Transverse colon (tissue), 4 donors: ENCODE measurements around the gene RPRD2. TPM values are rescaled to one million over a fixed set of nuclear protein-coding genes. Genes with fewer than 3 reads are reported as not detected.
"Not testable (repeated sequence)": the region's sequence is repeated elsewhere in the genome, so short reads cannot be mapped to it uniquely, and the experiment has no call there.

Source experiments
- DNase-seq: peaks from one replicate; pipeline ENCODE4 v3.0.0-alpha.2; 2019
- H3K27ac ChIP-seq, 4 donors: fragments of 200-600 bp; sonication (generic); 2 replicates each; pipeline ENCODE4 v1.5.1; 2016 to 2018; ENCODE audit warnings: inconsistent platforms in 4 of 4
- H3K27me3 ChIP-seq: fragments of 200-600 bp; sonication (generic); 2 replicates; pipeline ENCODE4 v1.5.1; 2017; ENCODE audit warnings: inconsistent platforms
- H3K36me3 ChIP-seq, 4 donors: fragments of 200-600 bp; sonication (generic); 2 replicates each; pipeline ENCODE4 v1.5.1; 2017 to 2019; ENCODE audit warnings: inconsistent platforms in 4 of 4
- H3K4me1 ChIP-seq, 4 donors: fragments of 200-600 bp; sonication (generic); 2 replicates each; pipeline ENCODE4 v1.5.1; 2017 to 2020; ENCODE audit warnings: inconsistent platforms in 4 of 4
- H3K4me3 ChIP-seq, 4 donors: fragments of 200-600 bp; sonication (generic); 1 replicate in 1 of 4; 2 replicates in 3 of 4; pipeline versions ENCODE4 v1.5.1 to v1.6.1; 2017 to 2019; ENCODE audit warnings: inconsistent platforms in 4 of 4
- H3K9me3 ChIP-seq, 2 donors: fragments of 200-600 bp; sonication (generic); 2 replicates each; pipeline ENCODE4 v1.5.1; 2017 to 2019; ENCODE audit warnings: inconsistent platforms in 2 of 2
- CTCF ChIP-seq, 5 experiments: fragments of 200-600 bp in 3 of 5; fragments of 450-650 bp in 2 of 5; sonication (generic) in 3 of 5; IDR thresholded peaks; 1 replicate in 2 of 5; 2 replicates in 3 of 5; pipeline ENCODE4 v1.5.1; 2016 to 2017; ENCODE audit warnings: antibody characterized with exemption in 5 of 5, inconsistent platforms in 3 of 5, mild to moderate bottlenecking in 2 of 5, moderate library complexity in 1 of 5
- EP300 ChIP-seq: sonication (generic); formaldehyde crosslinking; IDR thresholded peaks from one replicate; pipeline ENCODE4 v1.6.1; 2017; ENCODE audit warnings: antibody characterized with exemption, low read depth
- POLR2A ChIP-seq: fragments of 450-650 bp; IDR thresholded peaks from one replicate; pipeline ENCODE4 v1.6.1; 2016; ENCODE audit warnings: antibody characterized with exemption, mild to moderate bottlenecking, moderate library complexity
- POLR2AphosphoS5 ChIP-seq, 3 donors: sonication (generic); formaldehyde crosslinking; IDR thresholded peaks; one replicate each; pipeline ENCODE4 v1.6.1; 2016; ENCODE audit warnings: antibody characterized with exemption in 3 of 3
- WGBS, 2 donors: methylation state at CpG; one replicate each; pipeline ENCODE4 v1.1.5; 2018; ENCODE audit warnings: low coverage in 1 of 2; 5-methylcytosine and 5-hydroxymethylcytosine counted together
- in situ Hi-C, 4 donors: fragments of 200-750 bp; cut with MboI; loops; one replicate each; pipeline versions ENCODE4 v1.15.0 to v1.15.1; 2017; ENCODE audit warnings: low sequenced_read_pairs in 3 of 4, low pct_ligation_motif_present in 1 of 4, low pct_unique_long_range_greater_than_20kb in 1 of 4
- intact Hi-C: fragments of 100-400 bp; cut with DNase I; formaldehyde crosslinking; loops from one replicate; pipeline ENCODE4 v1.15.1; 2023; ENCODE audit warnings: low total_unique reads
- total RNA-seq, 4 donors: library from RNA; depleted of rRNA; stranded (reverse); fragments of >200 nt; gene quantifications; one replicate each; pipeline ENCODE4 v1.1.0, GENCODE V29; 2016

The RPRD2 gene
- 10 to 100 TPM; 18.7 to 36.4 (median 26.1) TPM for total RNA-seq

DNA sequence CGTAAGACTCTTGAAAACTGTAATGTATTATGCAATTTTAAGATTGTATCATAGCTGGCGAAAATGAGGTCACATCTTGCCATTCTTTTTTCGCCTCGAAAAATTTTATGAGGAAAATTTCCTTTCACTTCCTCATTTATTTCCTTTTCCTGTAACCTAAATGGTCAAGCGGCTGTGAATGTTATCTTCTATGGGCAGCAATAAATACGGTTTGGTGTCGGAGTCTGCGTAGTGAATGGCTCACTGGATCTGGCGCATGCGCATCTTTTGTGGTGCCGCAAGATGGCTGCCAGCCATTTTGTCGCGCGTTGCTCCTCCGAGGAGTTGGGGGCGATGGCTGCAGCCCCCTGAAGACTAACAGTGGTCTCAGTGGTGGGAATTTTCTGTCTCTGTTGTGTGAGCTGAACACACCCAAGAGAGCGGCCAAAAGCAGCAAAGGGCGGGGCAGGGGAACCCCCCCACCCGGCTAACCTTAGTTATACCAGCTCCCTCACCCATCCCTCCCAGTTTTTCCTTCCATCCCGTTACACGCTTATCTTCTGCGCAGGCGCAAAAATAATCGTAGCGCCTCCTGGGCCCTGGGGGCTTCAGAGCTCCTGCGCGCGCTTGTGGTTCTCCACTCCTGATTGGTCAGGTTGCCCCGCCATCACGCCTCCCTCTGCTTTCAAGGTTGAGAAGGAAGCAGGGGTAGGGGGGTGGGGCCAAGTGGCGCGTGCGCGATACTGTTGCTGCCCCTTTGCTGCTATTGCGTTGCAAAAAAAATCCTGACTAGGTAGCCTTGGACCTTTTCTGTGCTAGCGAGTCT is at the start of gene RPRD2:
Gene RPRD2 (plus strand): TSS at position 722 of the 805 bp plus-strand sequence. CDS start 568 bp downstream, outside the sequence.
- intact Hi-C loops = no loop called here

DNA sequence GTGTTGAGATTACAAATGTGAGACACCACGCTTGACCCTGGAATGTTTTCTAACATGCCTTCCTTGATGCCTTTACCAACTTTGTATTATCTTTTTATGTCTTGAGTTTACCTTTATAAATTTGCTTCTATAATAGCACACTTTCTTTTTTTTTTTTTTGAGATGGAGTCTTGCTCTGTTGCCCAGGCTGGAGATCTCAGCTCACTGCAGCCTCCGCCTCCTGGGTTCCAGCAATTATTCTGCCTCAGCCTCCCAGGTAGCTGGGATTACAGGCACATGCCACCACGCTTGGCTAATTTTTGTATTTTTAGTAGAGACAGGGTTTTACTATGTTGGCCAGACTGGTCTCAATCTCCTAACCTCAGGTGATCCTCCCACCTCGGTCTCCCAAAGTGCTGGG is 49.3 kb upstream of the RPRD2 start:
- H3K4me1 ChIP-seq, H3K4me3 ChIP-seq, H3K36me3 ChIP-seq, DNase-seq, H3K27me3 ChIP-seq, intact Hi-C loops, in situ Hi-C loops, H3K9me3 ChIP-seq, H3K27ac ChIP-seq: not testable (repeated sequence)
- WGBS, 2 donors = 92 to 96% methylated on average over 4 of the region's 4 CpGs

More for the DNA sequence above, at the start of gene RPRD2:
- DNase-seq = peak; percentile 99
- in situ Hi-C loops = no loop called here
- 0% methylated on average over 8 to 36 of the region's 36 CpGs for WGBS, 2 donors
- Histone ChIP-seq H3K9me3 (no peaks in the 10 kb centered on the region), H3K36me3 (no peaks in the 10 kb centered on the region), H3K4me3 (peak within 1 kb of the TSS; percentile 63 to 81 (median 68)), H3K27ac (peak within 1 kb of the TSS; percentile 95 to 99 (median 96)), H3K4me1 (peaks cover 0 to 29% (median 8%) of the 10 kb centered on the region in 4 donors), H3K27me3 (no peaks in the 10 kb centered on the region)
- TF ChIP-seq POLR2AphosphoS5 (IDR thresholded peaks at IDR 0.05) (peak; percentile 81 to 88 (median 84)), EP300 (no peak), CTCF (IDR thresholded peaks at IDR 0.05) (peak in 1 of 5 experiments; percentile 18), POLR2A (peak; percentile 68)

GRCh38 chr1:150320667-150320978 is 43.3 kb upstream of the RPRD2 start:
- no peaks in the 10 kb centered on the region for H3K27me3 ChIP-seq
- 77 to 79% methylated on average over 8 of the region's 8 CpGs for WGBS, 2 donors
- peaks cover 0 to 14% (median 11%) of the 10 kb centered on the region in 4 donors for H3K4me1 ChIP-seq
- TF ChIP-seq POLR2AphosphoS5 (IDR thresholded peaks at IDR 0.05) = no peak
- no peak for DNase-seq
- in situ Hi-C loops (no loop called here), intact Hi-C loops (no loop called here)
- H3K9me3 ChIP-seq = no peaks in the 10 kb centered on the region
- H3K36me3 ChIP-seq = peaks cover 0 to 9% (median 4%) of the 10 kb centered on the region in 4 donors
- H3K4me3 ChIP-seq = peak overlapping the region in 3 of 4 donors; percentile 71 to 78 (median 74)
- peak overlapping the region; percentile 89 to 94 (median 90) for H3K27ac ChIP-seq

DNA sequence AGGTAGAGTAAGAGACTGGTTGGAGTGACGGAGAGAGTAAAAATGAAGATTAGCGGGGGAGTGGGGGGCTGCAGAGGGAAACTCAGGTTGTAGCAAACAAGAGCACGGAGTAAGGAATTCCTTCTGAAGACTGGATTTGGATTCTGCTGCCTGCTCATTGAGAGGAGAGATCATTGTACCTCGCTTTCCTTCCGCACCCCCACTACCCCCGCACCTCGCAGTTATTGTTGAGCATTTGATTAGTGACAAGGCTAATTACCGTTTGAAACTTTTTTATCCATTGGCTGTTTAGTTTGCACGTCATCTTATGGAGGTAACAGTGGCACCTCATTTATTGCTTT is 42.2 kb upstream of the RPRD2 start:
- in situ Hi-C loops = no loop called here
- peak overlapping the region; percentile 89 to 94 (median 90) for H3K27ac ChIP-seq
- DNase-seq = no peak
- no peak for TF ChIP-seq EP300
- no peak for TF ChIP-seq POLR2A
- no peak for TF ChIP-seq CTCF (IDR thresholded peaks at IDR 0.05)
- TF ChIP-seq POLR2AphosphoS5 (IDR thresholded peaks at IDR 0.05) = no peak
- peaks cover 0 to 14% (median 11%) of the 10 kb centered on the region in 4 donors for H3K4me1 ChIP-seq
- H3K4me3 ChIP-seq = peak overlapping the region; percentile 67 to 78 (median 72)
- intact Hi-C loops = no loop called here
- H3K27me3 ChIP-seq = no peaks in the 10 kb centered on the region
- WGBS, 2 donors = 0% methylated on average over 3 to 9 of the region's 9 CpGs
- no peaks in the 10 kb centered on the region for H3K9me3 ChIP-seq
- peaks cover 0 to 21% (median 10%) of the 10 kb centered on the region in 4 donors for H3K36me3 ChIP-seq

DNA sequence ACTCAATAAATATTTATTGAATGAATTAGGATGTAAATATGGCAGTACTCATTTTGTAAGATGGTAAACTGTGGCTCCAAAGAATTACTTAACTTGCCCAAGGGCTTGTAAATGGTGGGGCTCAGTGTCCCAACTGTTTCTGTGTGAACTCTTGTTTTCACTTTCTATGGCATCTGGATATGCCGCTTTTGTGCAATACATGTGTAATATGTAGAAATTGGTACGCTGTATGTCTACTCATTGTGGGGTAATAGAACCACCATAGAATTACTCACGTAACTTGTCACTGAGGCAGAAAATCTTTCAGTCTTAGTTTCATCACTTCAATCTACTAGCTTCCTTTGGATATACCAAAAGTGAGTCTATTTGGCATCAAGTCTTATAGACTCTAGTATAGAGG is 41.6 kb upstream of the RPRD2 start:
- 63 to 67% methylated on average over 1 to 3 of the region's 3 CpGs for WGBS, 2 donors
- Histone ChIP-seq H3K4me3 (peak overlapping the region; percentile 67 to 78 (median 72)), H3K9me3 (no peaks in the 10 kb centered on the region), H3K36me3 (peaks cover 0 to 26% (median 12%) of the 10 kb centered on the region in 4 donors), H3K4me1 (peaks cover 0 to 14% (median 11%) of the 10 kb centered on the region in 4 donors), H3K27ac (peak overlapping the region in 3 of 4 donors; percentile 89 to 94 (median 91)), H3K27me3 (no peaks in the 10 kb centered on the region)
- in situ Hi-C loops (no loop called here), intact Hi-C loops (no loop called here)
- DNase-seq = no peak
- no peak for TF ChIP-seq POLR2AphosphoS5 (IDR thresholded peaks at IDR 0.05)
- no peak for TF ChIP-seq CTCF (IDR thresholded peaks at IDR 0.05)
- TF ChIP-seq EP300 = no peak
- TF ChIP-seq POLR2A = no peak
